SH-SY5Y (cell line): ENCODE measurements around the gene CCDC12.

Source experiments
- GATA2 ChIP-seq: IDR thresholded peaks from 2 replicates; pipeline ENCODE4 v1.6.1; 2011; ENCODE audit warnings: mild to moderate bottlenecking, low read depth, low read length
- GATA3 ChIP-seq: IDR thresholded peaks from 2 replicates; pipeline ENCODE4 v1.6.1; 2011; ENCODE audit warnings: low read depth, mild to moderate bottlenecking, low read length, moderate library complexity

Gene CCDC12

DNA sequence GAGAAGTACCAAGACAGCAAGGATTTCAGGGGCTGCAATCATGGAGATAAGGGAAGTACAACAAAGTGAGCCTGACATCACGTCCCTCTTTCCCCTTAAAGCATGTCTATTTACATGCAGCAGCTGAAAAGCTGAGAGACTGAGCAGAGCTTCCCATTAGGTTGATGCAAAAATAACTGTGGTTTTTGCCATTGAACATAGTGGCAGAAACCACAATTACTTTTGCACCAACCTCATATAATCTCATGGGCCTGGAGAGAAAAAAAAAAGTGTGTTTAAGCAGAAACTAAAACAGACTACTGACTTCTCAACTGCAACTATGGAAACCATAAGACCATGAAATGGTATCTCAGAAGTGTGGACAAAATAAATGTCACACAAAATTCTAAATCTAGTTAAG lies 48.3 kb downstream of the CCDC12 start:
- TF ChIP-seq GATA3 (no peak), GATA2 (no peak)

- no peak for TF ChIP-seq GATA2
- no peak for TF ChIP-seq GATA3
Measured at GRCh38 chr3:46927718-46928073, 48.8 kb downstream of the CCDC12 start.

DNA sequence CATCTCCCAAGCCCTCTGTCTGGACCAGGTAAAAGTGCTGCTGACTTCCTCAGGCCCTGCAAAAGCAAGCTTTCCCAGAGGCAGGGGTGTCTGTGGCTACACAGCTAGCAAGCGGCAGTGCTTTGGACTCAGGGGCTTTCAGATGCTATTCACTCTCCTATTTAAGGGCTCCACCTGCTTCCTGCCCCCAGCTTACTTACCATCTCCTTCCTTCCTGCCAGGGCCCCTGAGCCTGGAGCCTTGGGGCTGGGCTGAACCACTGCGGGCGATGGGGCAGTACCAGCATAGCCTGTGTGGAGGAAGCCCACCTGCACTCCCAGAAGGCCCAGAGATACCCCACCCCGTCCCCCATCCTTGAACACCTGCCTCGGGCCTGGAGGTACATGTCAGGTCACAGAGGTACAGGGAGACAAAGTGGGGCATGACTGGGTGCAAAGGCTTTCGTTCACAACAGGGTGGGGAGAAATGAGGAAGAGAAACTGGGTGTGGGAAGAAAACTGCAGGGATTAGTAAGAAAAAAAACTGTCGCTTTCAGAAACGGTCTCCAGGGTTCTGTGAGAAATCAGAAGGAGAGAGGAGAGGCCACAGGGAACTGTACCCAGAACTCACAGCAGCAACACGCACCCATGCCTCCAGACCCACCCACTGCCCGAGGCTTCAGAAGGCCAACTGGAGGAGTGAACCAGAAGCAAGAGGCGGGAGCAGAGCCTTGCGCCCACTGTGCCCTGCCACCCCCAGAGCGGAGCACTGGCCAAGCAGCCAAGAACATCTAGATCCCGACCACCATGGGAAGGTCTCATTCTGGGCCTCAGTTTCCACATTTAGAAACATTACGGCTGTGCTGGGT lies 49.5 kb downstream of the CCDC12 start:
- TF ChIP-seq GATA3, result no peak
- no peak for TF ChIP-seq GATA2

DNA sequence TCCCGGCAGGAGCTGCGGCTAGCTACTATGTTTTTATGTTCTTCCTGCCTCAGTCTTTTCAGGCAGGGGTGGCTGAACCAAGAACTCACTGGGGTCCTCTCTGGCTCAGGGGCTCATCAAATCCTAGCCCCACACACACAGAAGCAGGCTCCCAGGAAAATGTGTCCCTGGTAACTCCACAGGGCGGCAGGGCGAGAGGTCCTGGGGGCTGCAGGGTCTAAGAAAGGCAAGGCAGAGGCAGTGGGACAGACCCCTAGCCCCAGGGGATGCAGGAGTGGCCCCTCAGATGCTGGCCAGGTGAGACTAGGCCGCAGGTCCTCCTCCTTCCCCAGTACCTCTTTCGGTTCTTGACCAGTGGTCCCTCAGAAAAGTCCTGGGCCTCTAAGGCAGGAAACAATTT lies 50.1 kb downstream of the CCDC12 start:
- TF ChIP-seq GATA3 (no peak), GATA2 (no peak)

DNA sequence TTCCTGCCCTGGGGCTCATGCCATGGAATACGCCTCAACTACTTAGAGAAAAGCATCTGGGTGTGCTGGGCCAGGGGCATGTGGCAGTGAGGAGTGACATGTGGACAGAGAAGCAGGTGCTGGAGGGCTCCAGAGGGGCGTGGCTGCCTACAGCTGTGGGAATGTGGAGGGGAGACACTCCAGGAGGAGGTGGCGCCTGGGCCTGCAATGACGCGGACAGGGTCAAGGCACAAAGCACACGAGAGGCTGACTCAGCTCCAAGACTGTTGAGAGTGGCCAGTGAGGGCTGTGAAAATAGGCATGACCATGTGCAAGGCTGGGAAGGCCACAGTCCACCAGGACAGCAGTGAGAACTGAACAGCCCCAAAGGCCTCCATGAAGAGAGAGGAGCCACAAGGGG lies 50.5 kb downstream of the CCDC12 start:
- TF ChIP-seq GATA2, result no peak
- TF ChIP-seq GATA3, result no peak

DNA sequence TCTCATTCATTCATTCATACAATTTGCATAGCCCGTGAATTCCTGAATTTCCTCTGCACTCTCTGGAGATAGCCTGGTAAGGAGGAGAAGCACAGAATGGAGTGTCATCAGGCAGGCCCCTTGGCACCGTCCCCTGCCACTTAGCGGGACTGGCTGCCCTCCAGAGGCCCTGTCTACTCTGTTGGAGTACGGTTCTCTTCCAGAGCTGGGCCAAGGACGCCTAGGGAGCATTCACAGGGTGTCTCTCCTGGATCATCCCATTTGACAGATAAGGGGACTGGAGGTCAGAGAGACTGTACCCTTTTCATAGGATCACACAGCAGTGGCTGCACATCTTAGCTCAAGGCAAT lies 51.0 kb downstream of the CCDC12 start:
- no peak for TF ChIP-seq GATA2
- no peak for TF ChIP-seq GATA3

DNA sequence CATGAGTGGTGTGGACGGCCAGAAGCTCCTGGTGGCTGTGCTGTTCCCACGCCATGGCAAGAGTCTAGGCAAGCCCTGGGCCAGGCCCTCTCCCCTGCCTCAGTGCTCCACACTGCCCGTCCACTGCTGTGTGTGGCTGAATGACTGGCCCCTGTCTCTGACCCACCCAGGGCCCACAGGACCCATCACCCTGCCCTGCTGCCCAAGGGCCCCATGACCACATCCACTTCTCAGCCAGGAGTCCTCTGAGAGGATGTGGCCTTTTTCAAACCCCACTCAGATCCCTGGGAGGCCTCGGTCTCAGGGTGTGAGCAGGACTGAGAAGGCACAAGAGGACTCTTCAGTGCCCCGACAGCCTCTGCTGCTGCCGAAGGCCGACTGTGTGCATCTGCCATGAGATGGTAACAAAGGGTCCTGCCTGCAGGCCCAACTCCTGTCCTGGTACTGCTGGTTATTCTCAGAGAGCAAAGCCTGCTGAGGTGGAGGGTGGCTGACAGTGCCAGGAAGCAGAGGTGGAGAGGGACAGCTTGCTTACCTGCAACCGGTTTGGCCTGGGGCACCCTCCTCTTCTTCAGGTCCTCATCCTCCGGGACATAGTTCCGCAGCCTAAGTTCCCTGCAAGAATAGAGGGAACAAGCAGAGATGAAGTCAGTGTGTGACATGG lies 51.5 kb downstream of the CCDC12 start:
- TF ChIP-seq GATA3 (no peak), GATA2 (no peak)

DNA sequence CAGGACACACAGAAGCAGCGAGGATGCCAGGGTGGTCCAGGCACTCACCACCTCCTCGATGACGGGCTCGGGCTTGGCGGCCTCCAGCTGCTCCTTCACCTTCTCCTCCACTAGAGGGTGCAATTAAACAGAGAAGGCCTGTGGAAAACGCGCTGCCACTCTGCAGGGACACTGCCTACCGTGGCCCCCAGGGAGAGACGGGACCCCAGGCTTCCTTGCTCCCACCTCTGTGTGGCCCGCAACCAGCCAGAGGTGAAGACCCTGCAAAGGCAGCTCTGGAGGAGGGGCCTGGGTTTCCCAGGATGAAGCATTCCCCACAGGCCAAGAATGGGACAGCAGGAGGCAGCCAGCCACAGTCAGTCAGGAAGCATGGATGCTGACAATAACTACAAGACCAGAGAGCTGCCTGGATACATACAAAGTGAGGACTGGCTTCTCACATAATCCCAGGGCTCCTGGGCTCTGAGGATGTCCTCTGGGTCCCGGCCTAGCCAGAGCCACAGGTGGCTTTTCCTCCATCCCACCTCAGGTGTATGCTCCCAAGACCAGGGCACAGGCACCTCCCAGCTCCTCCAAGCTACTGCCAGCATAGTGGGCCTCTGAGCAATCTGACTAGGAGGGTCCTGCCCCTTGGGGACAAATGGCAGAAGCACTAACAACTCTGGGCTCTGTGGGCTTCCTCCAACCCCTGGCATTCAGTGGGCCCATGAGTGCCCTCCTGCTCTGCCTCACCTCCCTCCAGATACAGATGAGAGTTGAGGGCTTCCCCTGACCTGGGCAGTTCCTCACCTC lies 52.8 kb downstream of the CCDC12 start:
- TF ChIP-seq GATA2 (no peak), GATA3 (no peak)

DNA sequence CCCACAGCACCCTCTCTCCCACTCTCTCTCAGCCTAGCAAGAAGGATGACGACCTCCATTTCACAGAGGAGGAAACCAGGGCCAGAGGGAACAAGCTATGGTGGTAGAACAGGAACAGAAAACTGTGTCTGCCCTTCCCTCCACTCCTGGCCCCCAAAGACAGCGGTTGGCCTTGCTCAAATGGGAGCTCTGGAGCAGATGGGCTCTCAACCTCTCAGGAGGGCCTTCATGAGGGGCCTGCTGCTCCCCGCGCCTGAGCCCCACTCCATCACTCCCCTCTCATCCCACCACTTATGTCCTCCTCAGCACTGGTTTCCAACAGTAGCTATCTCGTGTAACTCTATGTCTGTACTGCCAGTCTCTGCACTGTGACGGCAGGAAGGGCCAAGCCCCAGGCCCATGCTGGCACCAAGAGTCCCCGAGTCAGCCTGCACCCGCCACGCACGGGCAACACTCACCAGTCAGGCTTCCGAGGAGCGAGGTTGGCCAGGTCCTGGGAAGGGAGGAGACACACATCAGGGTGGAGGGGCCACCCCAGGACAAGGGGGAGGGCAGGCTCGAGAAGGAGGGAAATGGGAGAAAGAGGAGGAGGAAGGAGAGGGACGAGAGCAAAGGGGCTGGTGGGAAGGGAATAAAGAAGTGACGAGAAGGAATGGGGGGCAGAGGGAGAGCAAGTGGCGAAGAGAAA lies 53.5 kb downstream of the CCDC12 start:
- TF ChIP-seq GATA2 (no peak), GATA3 (no peak)

- no peak for TF ChIP-seq GATA2
- TF ChIP-seq GATA3, result no peak
Measured at GRCh38 chr3:46922426-46922825, 54.1 kb downstream of the CCDC12 start.

DNA sequence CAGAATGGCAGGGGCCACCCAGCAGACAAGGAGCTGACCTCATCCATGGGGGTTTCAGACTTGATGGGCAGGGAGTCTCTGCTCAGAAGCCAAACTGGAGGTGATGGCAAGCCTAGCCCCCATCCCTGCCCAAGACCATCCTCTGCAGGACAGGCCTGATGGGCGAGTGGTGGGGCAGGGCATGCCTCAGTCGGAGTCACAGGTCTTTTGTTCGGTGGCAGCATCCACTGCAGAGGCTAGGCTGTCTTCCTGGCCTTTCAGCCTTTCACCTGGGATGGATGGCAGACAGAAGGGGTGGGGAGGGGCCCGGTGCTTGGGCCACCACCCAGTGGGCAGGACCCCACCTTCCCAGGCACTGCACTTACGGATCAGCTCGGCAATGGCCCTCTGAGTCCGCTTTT lies 54.7 kb downstream of the CCDC12 start:
- TF ChIP-seq GATA2, result no peak
- no peak for TF ChIP-seq GATA3

DNA sequence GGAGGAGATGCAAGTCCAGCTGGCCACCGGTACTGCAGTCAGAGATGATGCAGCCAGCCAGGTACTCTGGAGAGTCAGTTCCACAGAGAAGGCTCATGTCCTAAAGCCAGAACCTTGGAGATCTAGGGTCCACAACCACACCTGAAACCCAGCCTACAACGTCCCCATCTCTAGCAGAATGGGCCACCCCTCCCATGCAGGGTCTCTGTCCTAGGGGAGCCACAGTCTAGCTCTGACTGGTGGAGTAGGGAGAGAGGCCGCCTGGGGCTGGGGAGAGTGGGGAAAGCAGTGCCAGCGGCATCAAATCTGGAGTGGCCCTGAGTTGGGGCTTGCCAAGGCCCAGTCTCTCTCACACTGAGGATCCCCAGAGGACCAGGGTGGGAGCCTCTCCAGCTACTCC lies 55.5 kb downstream of the CCDC12 start:
- TF ChIP-seq GATA3 (no peak), GATA2 (no peak)

GRCh38 chr3:46918634-46919033 lies 57.9 kb downstream of the CCDC12 start:
- TF ChIP-seq GATA3, result no peak
- no peak for TF ChIP-seq GATA2

GRCh38 chr3:46918202-46918601 lies 58.3 kb downstream of the CCDC12 start:
- TF ChIP-seq GATA2 (no peak), GATA3 (no peak)
